H1 (cell line): ENCODE measurements around the gene INPP4A. TPM values are rescaled to one million over a fixed set of nuclear protein-coding genes. Genes with fewer than 3 reads are reported as not detected.

ENCODE experiments used
- CTBP2 ChIP-seq: IDR thresholded peaks from 2 replicates; pipeline ENCODE4 v1.7.0; 2011; ENCODE audit warnings: borderline replicate concordance, mild to moderate bottlenecking, moderate library complexity, mixed read lengths, low read length; ENCODE audit not compliant: insufficient read depth, insufficient read length
- JUN ChIP-seq: IDR thresholded peaks from 2 replicates; pipeline ENCODE4 v1.6.1; 2011; ENCODE audit warnings: low read depth, mild to moderate bottlenecking, improper control_type of control experiment, low read length
- TBP ChIP-seq: IDR thresholded peaks from 2 replicates; pipeline ENCODE4 v1.6.1; 2011; ENCODE audit warnings: low read depth, low read length, improper control_type of control experiment
- polyA plus RNA-seq, 7 experiments: library from polyadenylated mRNA; depleted of rRNA in 3 of 7; stranded (reverse) in 5 of 7; unstranded in 2 of 7; fragments of >200 nt in 5 of 7; fragments of 200-250 nt in 2 of 7; gene quantifications; 1 replicate in 5 of 7; 2 replicates in 1 of 7; 4 replicates in 1 of 7; pipeline versions ENCODE4 v1.2.1 to v1.2.3, GENCODE V29; 2011 to 2013; ENCODE audit warnings: missing spikeins in 2 of 7, mixed read lengths in 2 of 7
- total RNA-seq: library from RNA; stranded (reverse); fragmentation: NEBNext Ultra II Directional; extraction: Animal tissue kit (Norgen Biotek cat#: 25700); gene quantifications from 2 replicates; pipeline ENCODE4 v1.2.1, GENCODE V29; 2021

Gene INPP4A
- total and polyA plus RNA-seq, 2 of the 8 experiments (the other 6 are each of a cell fraction or from before 2014, with no cell fraction given): 25.6 to 34.3 TPM

DNA sequence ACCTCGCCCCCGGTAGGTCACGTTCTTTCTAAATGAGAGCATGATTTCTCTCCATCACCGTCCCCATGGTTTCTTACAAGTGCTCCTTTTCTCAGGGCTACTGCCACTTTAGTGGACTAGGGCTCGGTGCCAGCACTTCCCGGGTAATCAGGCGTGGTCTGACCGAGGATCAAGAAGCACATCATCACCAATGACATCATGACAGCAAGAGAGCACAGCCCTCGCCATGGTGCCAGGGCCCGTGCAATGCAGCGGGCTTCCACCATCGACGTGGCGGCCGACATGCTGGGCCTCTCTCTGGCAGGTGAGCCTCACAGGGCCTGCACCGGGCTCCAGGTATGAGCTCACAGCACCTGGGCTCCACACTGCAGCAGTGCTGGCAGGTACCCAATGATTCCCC is 75.2 kb downstream of the INPP4A start (continued):
- no peak for TF ChIP-seq TBP
- TF ChIP-seq JUN: no peak
- TF ChIP-seq CTBP2: no peak
- TF ChIP-seq, all 59 proteins: peak for 0
